HG03139 (cell line): ENCODE results near the gene TP53INP2.
"Not testable (repeated sequence)": the region's sequence is repeated elsewhere in the genome, so short reads cannot be mapped to it uniquely, and the experiment has no call there.

ENCODE experiments used
- ATAC-seq: cut with Tn5 transposase; IDR thresholded peaks from one replicate; pipeline ENCODE4 v1.9.1; 2021; ENCODE audit not compliant: unreplicated experiment

The TP53INP2 gene

GRCh38 chr20:34720266-34720665 is 16.1 kb downstream of the TP53INP2 start:
- ATAC-seq, result no peak

GRCh38 chr20:34722560-34722959 is 18.4 kb downstream of the TP53INP2 start:
- not testable (repeated sequence) for ATAC-seq

GRCh38 chr20:34724172-34724571 is 20.0 kb downstream of the TP53INP2 start:
- no peak for ATAC-seq

- no peak for ATAC-seq
Measured at GRCh38 chr20:34729416-34729815, 25.3 kb downstream of the TP53INP2 start.

GRCh38 chr20:34732523-34732922 is 28.4 kb downstream of the TP53INP2 start:
- ATAC-seq, result no peak

GRCh38 chr20:34736106-34736735 is 32.1 kb downstream of the TP53INP2 start:
- ATAC-seq, result no peak

GRCh38 chr20:34743039-34743438 is 38.9 kb downstream of the TP53INP2 start:
- no peak for ATAC-seq

GRCh38 chr20:34744340-34744739 is 40.2 kb downstream of the TP53INP2 start:
- no peak for ATAC-seq

- no peak for ATAC-seq
Measured at GRCh38 chr20:34744847-34745246, 40.7 kb downstream of the TP53INP2 start.

- no peak for ATAC-seq
Measured at GRCh38 chr20:34746674-34747073, 42.5 kb downstream of the TP53INP2 start.

GRCh38 chr20:34747479-34747878 is 43.3 kb downstream of the TP53INP2 start:
- ATAC-seq, result no peak

- ATAC-seq, result no peak
Measured at GRCh38 chr20:34748709-34749108, 44.6 kb downstream of the TP53INP2 start.

GRCh38 chr20:34750484-34750883 is 46.3 kb downstream of the TP53INP2 start:
- ATAC-seq, result no peak

- ATAC-seq, result no peak
Measured at GRCh38 chr20:34751453-34751852, 47.3 kb downstream of the TP53INP2 start.

- ATAC-seq, result no peak
Measured at GRCh38 chr20:34753706-34754461, 49.7 kb downstream of the TP53INP2 start.

GRCh38 chr20:34754611-34755010 is 50.5 kb downstream of the TP53INP2 start:
- no peak for ATAC-seq

GRCh38 chr20:34755367-34755766 is 51.2 kb downstream of the TP53INP2 start:
- no peak for ATAC-seq

GRCh38 chr20:34762031-34762555 is 57.9 kb downstream of the TP53INP2 start:
- no peak for ATAC-seq
